OCI-LY1 (cell line): ENCODE results near the gene KEAP1.

Experiments used
- EZH2 ChIP-seq: fragments of 200-600 bp; sonication (generic), shearing (Covaris generic); IDR thresholded peaks from 2 replicates; pipeline ENCODE4 v1.8.0; 2017; ENCODE audit warnings: borderline replicate concordance, mixed run types, mild to moderate bottlenecking, antibody characterized with exemption, low read length, moderate library complexity, mixed read lengths
- TF ChIP-seq, protein P1 (sequence below): fragments of 200-600 bp; sonication (generic), shearing (Covaris generic); IDR thresholded peaks from 2 replicates; pipeline ENCODE4 v1.5.1; 2017; ENCODE audit warnings: mild to moderate bottlenecking, antibody characterized with exemption, low read length, moderate library complexity, mixed read lengths

- TF ChIP-seq, protein P1, sequence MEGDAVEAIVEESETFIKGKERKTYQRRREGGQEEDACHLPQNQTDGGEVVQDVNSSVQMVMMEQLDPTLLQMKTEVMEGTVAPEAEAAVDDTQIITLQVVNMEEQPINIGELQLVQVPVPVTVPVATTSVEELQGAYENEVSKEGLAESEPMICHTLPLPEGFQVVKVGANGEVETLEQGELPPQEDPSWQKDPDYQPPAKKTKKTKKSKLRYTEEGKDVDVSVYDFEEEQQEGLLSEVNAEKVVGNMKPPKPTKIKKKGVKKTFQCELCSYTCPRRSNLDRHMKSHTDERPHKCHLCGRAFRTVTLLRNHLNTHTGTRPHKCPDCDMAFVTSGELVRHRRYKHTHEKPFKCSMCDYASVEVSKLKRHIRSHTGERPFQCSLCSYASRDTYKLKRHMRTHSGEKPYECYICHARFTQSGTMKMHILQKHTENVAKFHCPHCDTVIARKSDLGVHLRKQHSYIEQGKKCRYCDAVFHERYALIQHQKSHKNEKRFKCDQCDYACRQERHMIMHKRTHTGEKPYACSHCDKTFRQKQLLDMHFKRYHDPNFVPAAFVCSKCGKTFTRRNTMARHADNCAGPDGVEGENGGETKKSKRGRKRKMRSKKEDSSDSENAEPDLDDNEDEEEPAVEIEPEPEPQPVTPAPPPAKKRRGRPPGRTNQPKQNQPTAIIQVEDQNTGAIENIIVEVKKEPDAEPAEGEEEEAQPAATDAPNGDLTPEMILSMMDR, result peak; percentile 91
- no peak for TF ChIP-seq EZH2
Observed at GRCh38 chr19:10510301-10510802, 7.2 kb upstream of the KEAP1 start.
